Measurements from ENCODE around the gene TENT4B. TPM values are rescaled to one million over a fixed set of nuclear protein-coding genes. Genes with fewer than 3 reads are reported as not detected.

Gene TENT4B
- polyA plus RNA-seq, 2 of the 4 experiments (the other 2 are of a cell fraction), result 12.2 to 19.4 TPM

DNA sequence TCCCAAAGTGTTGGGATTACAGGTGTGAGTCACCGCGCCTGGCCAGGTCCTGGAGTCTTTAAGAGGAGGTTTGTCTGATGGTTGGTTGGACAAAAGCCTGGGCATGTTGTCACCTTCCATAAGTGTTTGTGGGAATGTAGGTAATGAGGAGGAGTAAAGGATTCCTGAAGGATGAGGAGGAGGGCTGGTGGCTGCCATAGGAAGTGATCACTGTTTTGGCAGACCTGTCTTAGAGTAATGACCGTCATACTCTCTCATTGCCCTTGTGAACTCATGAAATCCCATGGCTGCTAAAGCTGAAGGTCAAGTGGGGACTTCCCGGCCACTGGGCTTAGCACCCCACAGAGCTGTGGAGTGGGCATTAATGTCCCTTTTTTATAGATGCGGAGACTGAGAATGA, 40.5 kb downstream of the TENT4B start (continued):
- TF ChIP-seq, protein P1, sequence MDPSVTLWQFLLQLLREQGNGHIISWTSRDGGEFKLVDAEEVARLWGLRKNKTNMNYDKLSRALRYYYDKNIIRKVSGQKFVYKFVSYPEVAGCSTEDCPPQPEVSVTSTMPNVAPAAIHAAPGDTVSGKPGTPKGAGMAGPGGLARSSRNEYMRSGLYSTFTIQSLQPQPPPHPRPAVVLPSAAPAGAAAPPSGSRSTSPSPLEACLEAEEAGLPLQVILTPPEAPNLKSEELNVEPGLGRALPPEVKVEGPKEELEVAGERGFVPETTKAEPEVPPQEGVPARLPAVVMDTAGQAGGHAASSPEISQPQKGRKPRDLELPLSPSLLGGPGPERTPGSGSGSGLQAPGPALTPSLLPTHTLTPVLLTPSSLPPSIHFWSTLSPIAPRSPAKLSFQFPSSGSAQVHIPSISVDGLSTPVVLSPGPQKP (IDR thresholded peaks at IDR 0.05; ENCODE audit: low read depth, low read length), result no peak
- TF ChIP-seq POLR2A (IDR thresholded peaks at IDR 0.05; ENCODE audit: low read length), result no peak
- no peak for TF ChIP-seq HOXA7 (CRISPR knock-in tag; IDR thresholded peaks at IDR 0.05)
- no peak for TF ChIP-seq FOSL2 (IDR thresholded peaks at IDR 0.05)
- TF ChIP-seq FOSL2 (CRISPR knock-in tag; IDR thresholded peaks at IDR 0.05), result no peak
- no peak for TF ChIP-seq HDAC2 (IDR thresholded peaks at IDR 0.05)
- TF ChIP-seq CHD2 (IDR thresholded peaks at IDR 0.05; ENCODE audit: low read length, partially characterized antibody), result no peak
- no peak for TF ChIP-seq RCOR1 (IDR thresholded peaks at IDR 0.05; ENCODE audit: low read depth, low read length)
- no peak for TF ChIP-seq MAZ (IDR thresholded peaks at IDR 0.05; ENCODE audit: borderline replicate concordance, low read depth, low read length)

GRCh38 chr16:50195276-50195675, 42.2 kb downstream of the TENT4B start:
- FAIRE-seq (no peak), DNase-seq (ENCODE audit: low read depth in 1 of 2, low spot score in 1 of 2) (no peak), ATAC-seq (no peak)
- no peak for TF ChIP-seq RNF2 (IDR thresholded peaks at IDR 0.05; ENCODE audit: borderline replicate concordance, low read depth)
- TF ChIP-seq JUN (IDR thresholded peaks at IDR 0.05), result no peak
- no peak for TF ChIP-seq SMC3 (IDR thresholded peaks at IDR 0.05)
- TF ChIP-seq FOSB (CRISPR knock-in tag; IDR thresholded peaks at IDR 0.05), result no peak
- TF ChIP-seq EHMT2 (IDR thresholded peaks at IDR 0.05; ENCODE audit: low read depth), result no peak
- no peak for TF ChIP-seq HEYL (CRISPR knock-in tag; IDR thresholded peaks at IDR 0.05)
- TF ChIP-seq HOXB5 (CRISPR knock-in tag; IDR thresholded peaks at IDR 0.05), result no peak
- TF ChIP-seq ESRRA (IDR thresholded peaks at IDR 0.05; ENCODE audit: borderline replicate concordance, low read length), result no peak
- TF ChIP-seq ZC3H11A (IDR thresholded peaks at IDR 0.05), result no peak
- Histone ChIP-seq H3K4me1 (peaks cover 28% of the 10 kb centered on the region), H3K9me3 (no peaks in the 10 kb centered on the region), H3K4me3 (no peak overlapping the region), H3K27ac (peak overlapping the region in 1 of 2 experiments; percentile 57; a peak in 3 of 6 replicates), H3K4me2 (peak overlapping the region; percentile 34; the same call in 2 of the 3 replicates)
- POLR2A ChIA-PET, result no interaction called here
- 76% methylated on average over 2 of the region's 2 CpGs for WGBS (ENCODE audit: missing lambda C conversion rate)
- CTCF ChIA-PET, result interaction anchor here (1.0 kb wide), 1 partner anchor 15 kb away, joined by 5 read pairs; no protein-coding TSS in a partner anchor

DNA sequence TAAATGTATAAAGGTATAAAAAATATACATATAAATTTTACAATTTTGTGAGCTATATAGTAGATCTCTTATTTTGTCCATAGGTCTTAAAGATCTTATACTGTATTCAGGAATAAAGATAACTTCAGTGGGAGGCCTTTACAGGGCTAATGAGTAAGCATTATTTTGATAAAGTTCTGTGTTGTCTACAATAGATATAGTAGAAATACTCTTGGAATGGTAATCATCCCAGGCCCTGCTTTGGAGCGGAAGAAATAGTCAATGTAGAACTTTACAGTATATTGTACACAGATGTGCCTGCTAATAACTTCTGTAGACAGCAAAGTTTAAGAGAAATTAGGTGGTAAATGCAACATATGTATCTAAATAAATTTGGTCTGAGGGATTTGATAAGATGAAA, 42.6 kb downstream of the TENT4B start:
- ChIA-PET POLR2A (no interaction called here), CTCF (interaction anchor here (1.5 to 4.5 kb wide), 2 partner anchors 9 to 16 kb away, joined by 4 to 20 read pairs; no protein-coding TSS in a partner anchor)
- no peak overlapping the region for H3K4me3 ChIP-seq
- no peak overlapping the region for H3K27ac ChIP-seq
- TF ChIP-seq RFX5 (IDR thresholded peaks at IDR 0.05) (no peak), HEYL (CRISPR knock-in tag; IDR thresholded peaks at IDR 0.05) (no peak), HDAC2 (IDR thresholded peaks at IDR 0.05) (no peak), KDM1A (IDR thresholded peaks at IDR 0.05; ENCODE audit: low read depth) (no peak), ZC3H11A (IDR thresholded peaks at IDR 0.05) (no peak), RARB (CRISPR knock-in tag; IDR thresholded peaks at IDR 0.05) (no peak)
- FAIRE-seq (no peak), ATAC-seq (no peak), DNase-seq (ENCODE audit: low read depth in 1 of 2, low spot score in 1 of 2) (no peak)
- H3K9me3 ChIP-seq, result no peaks in the 10 kb centered on the region
- peaks cover 29% of the 10 kb centered on the region for H3K4me1 ChIP-seq
- 88% methylated on average over 1 of the region's 1 CpG for WGBS (ENCODE audit: missing lambda C conversion rate)
- peak overlapping the region; percentile 34; the same call in 1 of the 3 replicates for H3K4me2 ChIP-seq

DNA sequence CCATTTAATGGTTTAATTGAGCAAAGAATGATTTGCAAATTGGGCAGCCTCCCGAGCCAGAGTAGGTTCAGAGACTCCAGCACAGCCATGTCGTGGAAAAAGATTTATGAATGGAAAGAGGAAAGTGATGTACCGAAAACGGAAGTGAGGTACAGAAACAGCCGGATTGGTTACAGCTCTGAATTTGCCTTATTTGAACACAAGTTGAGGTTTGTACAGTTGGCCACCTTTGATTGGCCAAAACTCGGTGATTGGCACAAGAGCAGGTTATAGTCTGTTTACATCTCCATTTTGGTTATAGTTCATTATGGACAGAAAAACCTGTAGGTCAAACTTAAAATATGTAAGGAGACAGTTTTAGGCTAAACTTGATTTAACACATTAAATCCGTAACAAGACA, 44.5 kb downstream of the TENT4B start:
- Histone ChIP-seq H3K27ac (no peak overlapping the region), H3K9me3 (no peaks in the 10 kb centered on the region), H3K4me1 (peaks cover 40% of the 10 kb centered on the region), H3K4me3 (no peak overlapping the region), H3K4me2 (no peak overlapping the region)
- ATAC-seq (no peak), FAIRE-seq (no peak), DNase-seq (ENCODE audit: low read depth in 1 of 2, low spot score in 1 of 2) (no peak)
- ChIA-PET POLR2A (no interaction called here), CTCF (interaction anchor here (0.6 to 4.5 kb wide), 4 partner anchors 14 to 157 kb away, joined by 3 to 20 read pairs (median 4); no protein-coding TSS in a partner anchor)
- WGBS (ENCODE audit: missing lambda C conversion rate), result 94% methylated on average over 7 of the region's 7 CpGs
- TF ChIP-seq RNF2 (IDR thresholded peaks at IDR 0.05; ENCODE audit: borderline replicate concordance, low read depth) (no peak), CTCF (IDR thresholded peaks at IDR 0.05) (no peak), KDM5A (IDR thresholded peaks at IDR 0.05) (no peak), HOXB5 (CRISPR knock-in tag; IDR thresholded peaks at IDR 0.05) (no peak), NR3C1 (IDR thresholded peaks at IDR 0.05) (no peak), REST (IDR thresholded peaks at IDR 0.05) (no peak), FOSL2 (IDR thresholded peaks at IDR 0.05) (no peak), FOSL2 (CRISPR knock-in tag; IDR thresholded peaks at IDR 0.05) (no peak), POLR2AphosphoS2 (conservative IDR thresholded peaks at IDR 0.05; ENCODE audit: low read length) (no peak), HOXA7 (CRISPR knock-in tag; IDR thresholded peaks at IDR 0.05) (no peak), ZSCAN20 (CRISPR knock-in tag; IDR thresholded peaks at IDR 0.05) (no peak), HEYL (CRISPR knock-in tag; IDR thresholded peaks at IDR 0.05) (no peak)

All from A549 (cell line).